Esophagus squamous epithelium (tissue), 5 donors: ENCODE data around the gene FSTL4. TPM values are rescaled to one million over a fixed set of nuclear protein-coding genes. Genes with fewer than 3 reads are reported as not detected.

Experiments
- DNase-seq: peaks from one replicate; lab custom pipeline; 2025; lab: John Stamatoyannopoulos, UW
- H3K27ac ChIP-seq, 4 donors: fragments of 200-600 bp; sonication (generic); one replicate each; pipeline ENCODE4 v1.5.1; 2016 to 2019; ENCODE audit warnings: mild to moderate bottlenecking in 1 of 4
- H3K27me3 ChIP-seq, 4 donors: fragments of 200-600 bp; sonication (generic); 1 replicate in 3 of 4; 2 replicates in 1 of 4; pipeline versions ENCODE4 v1.5.1 to v1.6.0; 2017 to 2021; ENCODE audit warnings: antibody characterized with exemption in 1 of 4
- H3K36me3 ChIP-seq, 3 donors: fragments of 200-600 bp; sonication (generic); one replicate each; pipeline ENCODE4 v1.5.1; 2016 to 2019
- H3K4me1 ChIP-seq, 3 donors: fragments of 200-600 bp; sonication (generic); one replicate each; pipeline ENCODE4 v1.5.1; 2017 to 2019
- H3K4me3 ChIP-seq, 4 donors: fragments of 200-600 bp; sonication (generic); 1 replicate in 3 of 4; 2 replicates in 1 of 4; pipeline ENCODE4 v1.5.1; 2016 to 2019; ENCODE audit warnings: mild to moderate bottlenecking in 2 of 4, moderate library complexity in 1 of 4
- H3K9me3 ChIP-seq, 3 donors: fragments of 200-600 bp; sonication (generic); one replicate each; pipeline ENCODE4 v1.5.1; 2016 to 2019
- POLR2A ChIP-seq, 4 donors: fragments of 450-650 bp; IDR thresholded peaks; one replicate each; pipeline ENCODE4 v1.6.1; 2017; ENCODE audit warnings: antibody characterized with exemption in 4 of 4, mild to moderate bottlenecking in 4 of 4, moderate library complexity in 3 of 4
- WGBS, 2 donors: methylation state at CpG; one replicate each; pipeline ENCODE4 v1.1.5; 2018; 5-methylcytosine and 5-hydroxymethylcytosine counted together
- intact Hi-C: fragments of 100-400 bp; cut with DNase I; formaldehyde crosslinking; loops from one replicate; pipeline ENCODE4 v1.15.0; 2022
- total RNA-seq, 4 donors: library from RNA; depleted of rRNA; stranded (reverse); fragments of >200 nt; gene quantifications; one replicate each; pipeline ENCODE4 v1.1.0, GENCODE V29; 2016
- TF ChIP-seq, protein P1 (sequence below), 6 experiments: fragments of 450-650 bp in 4 of 6; fragments of 200-600 bp in 2 of 6; sonication (generic) in 2 of 6; IDR thresholded peaks; one replicate each; pipeline ENCODE4 v1.5.1; 2016 to 2019; ENCODE audit warnings: antibody characterized with exemption in 6 of 6, mild to moderate bottlenecking in 4 of 6, moderate library complexity in 4 of 6
- donor health status: DM: yes; HTN: yes; CAD: no.

FSTL4 gene
- total RNA-seq, 4 donors from 2014 or later: 0.53 to 4.1 (median 1.4) TPM

DNA sequence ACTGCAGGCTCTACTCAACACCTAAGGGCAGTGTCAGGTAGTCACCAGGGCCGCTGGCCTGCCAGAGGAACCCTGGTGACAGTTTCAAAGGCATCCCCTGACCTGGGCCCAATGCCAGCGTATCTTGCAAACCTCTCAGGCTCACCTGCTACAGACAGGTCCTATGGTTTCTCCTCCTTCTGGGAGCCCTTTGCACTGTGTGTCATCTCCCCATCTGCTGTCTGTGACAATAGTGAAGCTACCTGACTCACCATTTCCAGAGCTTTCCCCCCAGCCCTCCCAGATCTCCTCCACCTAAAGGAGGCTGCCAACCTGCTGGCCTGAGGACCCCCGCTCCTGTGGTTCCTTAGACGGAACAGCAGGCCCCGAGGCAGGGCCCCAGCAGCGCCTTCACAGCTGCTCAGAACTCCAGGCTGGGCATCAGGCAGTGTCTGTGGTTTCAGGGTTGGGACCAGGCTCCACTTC, 203.1 kb downstream of the FSTL4 start:
- DNase-seq: no peak
- peaks cover 0 to 12% (median 0%) of the 10 kb centered on the region in 4 donors for H3K27me3 ChIP-seq
- no peaks in the 10 kb centered on the region for H3K4me1 ChIP-seq
- no peak overlapping the region for H3K27ac ChIP-seq
- 88 to 94% methylated on average over 2 to 3 of the region's 6 CpGs for WGBS, 2 donors
- no peaks in the 10 kb centered on the region for H3K36me3 ChIP-seq
- TF ChIP-seq, protein P1, sequence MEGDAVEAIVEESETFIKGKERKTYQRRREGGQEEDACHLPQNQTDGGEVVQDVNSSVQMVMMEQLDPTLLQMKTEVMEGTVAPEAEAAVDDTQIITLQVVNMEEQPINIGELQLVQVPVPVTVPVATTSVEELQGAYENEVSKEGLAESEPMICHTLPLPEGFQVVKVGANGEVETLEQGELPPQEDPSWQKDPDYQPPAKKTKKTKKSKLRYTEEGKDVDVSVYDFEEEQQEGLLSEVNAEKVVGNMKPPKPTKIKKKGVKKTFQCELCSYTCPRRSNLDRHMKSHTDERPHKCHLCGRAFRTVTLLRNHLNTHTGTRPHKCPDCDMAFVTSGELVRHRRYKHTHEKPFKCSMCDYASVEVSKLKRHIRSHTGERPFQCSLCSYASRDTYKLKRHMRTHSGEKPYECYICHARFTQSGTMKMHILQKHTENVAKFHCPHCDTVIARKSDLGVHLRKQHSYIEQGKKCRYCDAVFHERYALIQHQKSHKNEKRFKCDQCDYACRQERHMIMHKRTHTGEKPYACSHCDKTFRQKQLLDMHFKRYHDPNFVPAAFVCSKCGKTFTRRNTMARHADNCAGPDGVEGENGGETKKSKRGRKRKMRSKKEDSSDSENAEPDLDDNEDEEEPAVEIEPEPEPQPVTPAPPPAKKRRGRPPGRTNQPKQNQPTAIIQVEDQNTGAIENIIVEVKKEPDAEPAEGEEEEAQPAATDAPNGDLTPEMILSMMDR (IDR thresholded peaks at IDR 0.05): no peak
- no peak for TF ChIP-seq POLR2A (IDR thresholded peaks at IDR 0.05)
- no peak overlapping the region for H3K4me3 ChIP-seq
- intact Hi-C loops: no loop called here
- no peaks in the 10 kb centered on the region for H3K9me3 ChIP-seq

DNA sequence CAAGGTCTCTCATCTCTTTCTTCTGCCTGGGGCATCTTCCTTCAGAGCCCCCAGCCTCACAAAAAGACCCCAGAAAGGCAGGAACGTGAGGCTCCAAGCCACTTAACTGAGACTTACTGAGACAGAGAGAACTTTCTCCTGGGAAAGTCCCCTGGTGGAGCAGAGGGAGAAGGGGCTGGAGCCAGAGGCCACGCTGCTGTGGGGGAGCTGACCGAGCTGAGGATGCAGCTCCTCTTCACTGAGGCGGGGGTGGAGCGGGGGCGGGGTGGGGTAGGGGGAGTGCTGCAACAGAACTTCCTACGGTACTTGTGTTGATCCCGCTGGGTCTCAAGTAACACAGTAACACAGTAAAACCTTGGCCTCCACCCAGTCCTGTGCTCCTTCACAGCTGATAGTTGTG, 204.0 kb downstream of the FSTL4 start:
- Histone ChIP-seq H3K4me1 (no peaks in the 10 kb centered on the region), H3K4me3 (no peak overlapping the region), H3K27ac (no peak overlapping the region), H3K27me3 (peaks cover 0 to 12% (median 0%) of the 10 kb centered on the region in 4 donors), H3K36me3 (no peaks in the 10 kb centered on the region), H3K9me3 (no peaks in the 10 kb centered on the region)
- 84 to 100% methylated on average over 2 to 3 of the region's 8 CpGs for WGBS, 2 donors
- TF ChIP-seq, protein P1 (IDR thresholded peaks at IDR 0.05): no peak
- no peak for TF ChIP-seq POLR2A (IDR thresholded peaks at IDR 0.05)
- intact Hi-C loops: no loop called here
- no peak for DNase-seq

DNA sequence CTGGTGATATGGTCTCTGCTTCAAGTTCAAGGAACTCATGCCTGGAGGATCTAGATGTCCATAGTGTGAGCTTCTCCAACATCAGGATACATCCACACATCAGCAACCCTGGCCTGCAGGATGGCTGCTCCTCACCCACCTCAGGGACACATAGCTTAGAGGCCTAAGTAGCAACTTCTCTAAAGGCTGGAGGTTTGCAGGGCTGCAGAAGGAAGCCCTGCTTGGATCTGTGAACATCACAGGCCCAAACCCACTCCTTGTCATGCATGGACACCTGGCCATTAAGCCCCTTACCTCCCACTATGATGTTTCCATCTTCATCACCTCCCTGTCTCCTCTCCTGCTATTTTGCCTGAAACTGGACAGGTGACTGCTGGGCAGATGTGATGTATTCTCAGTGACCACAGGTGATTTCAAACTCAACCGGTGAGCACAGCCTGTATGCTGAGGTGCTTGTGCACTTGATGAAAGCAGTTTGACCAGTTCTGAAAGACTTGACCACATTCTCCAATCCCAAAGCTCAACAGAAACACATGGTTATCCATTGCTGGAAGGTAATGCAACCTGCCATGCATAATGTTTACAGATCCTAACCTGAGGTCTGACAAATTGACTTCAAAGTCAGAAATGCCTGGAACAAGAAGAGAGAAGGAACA, 205.2 kb downstream of the FSTL4 start:
- Histone ChIP-seq H3K9me3 (no peaks in the 10 kb centered on the region), H3K27me3 (peaks cover 0 to 14% (median 0%) of the 10 kb centered on the region in 4 donors), H3K27ac (no peak overlapping the region), H3K36me3 (no peaks in the 10 kb centered on the region), H3K4me1 (no peaks in the 10 kb centered on the region), H3K4me3 (no peak overlapping the region)
- WGBS, 2 donors: 20 to 67% methylated on average over 1 of the region's 1 CpG
- no peak for TF ChIP-seq POLR2A (IDR thresholded peaks at IDR 0.05)
- TF ChIP-seq, protein P1 (IDR thresholded peaks at IDR 0.05): no peak
- intact Hi-C loops: no loop called here
- DNase-seq: no peak

DNA sequence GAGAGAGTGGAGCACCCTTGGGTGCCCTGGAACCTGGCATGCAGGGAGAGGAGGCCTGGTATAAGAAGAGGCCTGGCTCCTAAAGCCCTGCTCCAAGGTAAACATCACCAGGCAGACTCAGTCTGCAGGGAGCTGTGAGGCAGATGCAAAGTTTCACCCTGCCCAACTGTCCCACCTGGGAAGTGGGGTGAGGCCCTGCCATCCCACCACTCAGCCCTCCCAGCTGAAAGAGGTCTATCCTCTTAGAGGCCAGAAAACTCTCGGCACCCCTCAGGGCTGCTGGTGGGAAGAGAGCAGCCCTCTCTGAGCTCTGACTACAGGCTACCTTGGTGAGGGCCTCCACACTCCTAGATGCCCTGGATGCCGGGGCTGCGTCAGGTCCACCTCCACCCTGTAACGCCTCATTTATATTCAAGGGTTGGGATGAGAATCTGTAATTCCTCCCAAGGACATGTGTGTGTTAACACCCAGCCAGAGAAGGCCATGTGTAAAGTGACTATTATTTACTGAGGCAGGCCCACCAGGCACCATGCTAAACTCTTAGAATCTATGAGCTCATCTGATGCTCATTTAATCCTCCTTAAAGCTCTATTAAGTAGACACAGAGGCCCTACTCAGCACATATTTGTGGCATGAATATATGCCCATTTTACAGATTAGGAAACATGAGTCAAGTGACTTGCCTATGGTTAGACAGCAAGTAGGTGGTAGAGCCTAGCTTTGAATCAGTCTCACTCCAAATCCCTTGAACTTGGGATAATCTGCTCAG, 205.9 kb downstream of the FSTL4 start:
- H3K27me3 ChIP-seq: peaks cover 0 to 16% (median 0%) of the 10 kb centered on the region in 4 donors
- H3K4me3 ChIP-seq: no peak overlapping the region
- H3K27ac ChIP-seq: no peak overlapping the region
- no peaks in the 10 kb centered on the region for H3K36me3 ChIP-seq
- intact Hi-C loops: no loop called here
- DNase-seq: no peak
- no peaks in the 10 kb centered on the region for H3K9me3 ChIP-seq
- no peaks in the 10 kb centered on the region for H3K4me1 ChIP-seq
- 91% methylated on average over 3 of the region's 4 CpGs; no CpG with 5 or more reads in 1 of the 2 donors for WGBS, 2 donors
- TF ChIP-seq, protein P1 (IDR thresholded peaks at IDR 0.05): no peak
- no peak for TF ChIP-seq POLR2A (IDR thresholded peaks at IDR 0.05)
